ENCODE data around the gene ATP6V1C2.
A peak's percentile ranks its signal among the peaks of the same experiment; 100 is the strongest.

Gene ATP6V1C2

GRCh38 chr2:10786240-10786982 is 65.0 kb downstream of the ATP6V1C2 start:
- Histone ChIP-seq H3K4me3 (ENCODE audit: low read length) (no peak overlapping the region), H3K36me3 (replicated peaks; ENCODE audit: low read depth, low read length) (peaks cover 82% of the 10 kb centered on the region), H3K79me2 (ENCODE audit: low read length) (peaks cover 38% of the 10 kb centered on the region), H3K27ac (ENCODE audit: low read length) (no peak overlapping the region), H3K9ac (ENCODE audit: low read length) (no peak overlapping the region), H3K4me1 (ENCODE audit: low read length) (peaks cover 11% of the 10 kb centered on the region; the same call in 1 of the 2 replicates), H3K4me2 (ENCODE audit: low read length) (no peak overlapping the region), H4K20me1 (ENCODE audit: insufficient read depth, low read length) (peaks cover 38% of the 10 kb centered on the region), H3K9me3 (ENCODE audit: insufficient read depth, low read length) (no peaks in the 10 kb centered on the region), H2AFZ (ENCODE audit: low read depth, low read length) (no peak overlapping the region), H3K27me3 (ENCODE audit: low read depth, low read length) (no peaks in the 10 kb centered on the region)
- no peak for TF ChIP-seq EZH2phosphoT487 (IDR thresholded peaks at IDR 0.05; ENCODE audit: low read depth)
- TF ChIP-seq, protein P1, sequence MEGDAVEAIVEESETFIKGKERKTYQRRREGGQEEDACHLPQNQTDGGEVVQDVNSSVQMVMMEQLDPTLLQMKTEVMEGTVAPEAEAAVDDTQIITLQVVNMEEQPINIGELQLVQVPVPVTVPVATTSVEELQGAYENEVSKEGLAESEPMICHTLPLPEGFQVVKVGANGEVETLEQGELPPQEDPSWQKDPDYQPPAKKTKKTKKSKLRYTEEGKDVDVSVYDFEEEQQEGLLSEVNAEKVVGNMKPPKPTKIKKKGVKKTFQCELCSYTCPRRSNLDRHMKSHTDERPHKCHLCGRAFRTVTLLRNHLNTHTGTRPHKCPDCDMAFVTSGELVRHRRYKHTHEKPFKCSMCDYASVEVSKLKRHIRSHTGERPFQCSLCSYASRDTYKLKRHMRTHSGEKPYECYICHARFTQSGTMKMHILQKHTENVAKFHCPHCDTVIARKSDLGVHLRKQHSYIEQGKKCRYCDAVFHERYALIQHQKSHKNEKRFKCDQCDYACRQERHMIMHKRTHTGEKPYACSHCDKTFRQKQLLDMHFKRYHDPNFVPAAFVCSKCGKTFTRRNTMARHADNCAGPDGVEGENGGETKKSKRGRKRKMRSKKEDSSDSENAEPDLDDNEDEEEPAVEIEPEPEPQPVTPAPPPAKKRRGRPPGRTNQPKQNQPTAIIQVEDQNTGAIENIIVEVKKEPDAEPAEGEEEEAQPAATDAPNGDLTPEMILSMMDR (IDR thresholded peaks at IDR 0.05; ENCODE audit: low read depth, low read length), result no peak

DNA sequence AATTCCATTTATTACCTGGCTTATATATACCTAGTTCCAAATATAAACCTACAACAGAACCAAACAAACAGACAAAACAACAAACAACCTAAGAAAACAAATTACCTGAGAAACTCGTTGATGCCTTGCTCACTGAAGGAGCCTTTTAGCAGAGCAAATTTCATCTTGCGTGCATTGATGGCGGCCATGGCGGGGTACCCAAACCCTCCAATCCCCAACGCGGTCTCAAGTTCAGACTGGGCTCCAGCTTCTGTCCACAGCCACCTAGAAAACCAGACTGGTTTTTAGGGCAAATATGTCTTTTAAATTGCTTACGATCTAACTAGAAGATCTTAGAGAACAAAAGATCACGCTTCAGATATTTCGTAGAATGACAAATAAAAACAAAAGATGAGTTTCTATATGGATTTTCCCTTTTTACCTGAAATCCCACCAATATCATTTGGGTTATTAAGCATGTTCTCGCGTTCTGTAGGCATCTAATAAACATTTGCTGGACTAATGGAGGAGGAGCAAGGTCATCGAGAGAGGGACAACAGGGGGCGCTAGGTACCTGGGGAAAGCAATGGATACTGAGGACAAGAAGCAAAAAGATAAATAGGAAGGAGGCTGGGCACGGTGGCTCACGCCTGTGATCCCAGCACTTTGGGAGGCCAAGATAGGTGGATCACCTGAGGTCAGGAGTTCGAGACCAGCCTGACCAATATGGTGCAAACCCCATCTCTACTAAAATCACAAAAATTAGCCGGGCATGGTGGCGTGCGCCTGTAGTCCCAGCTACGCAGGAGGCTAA is 65.9 kb downstream of the ATP6V1C2 start:
- H3K9me3 ChIP-seq (ENCODE audit: insufficient read depth, low read length), result no peaks in the 10 kb centered on the region
- H2AFZ ChIP-seq (ENCODE audit: low read depth, low read length), result no peak overlapping the region
- H3K4me1 ChIP-seq (ENCODE audit: low read length), result peaks cover 16% of the 10 kb centered on the region; the same call in 1 of the 2 replicates
- H3K79me2 ChIP-seq (ENCODE audit: low read length), result peaks cover 48% of the 10 kb centered on the region
- no peak overlapping the region for H3K4me3 ChIP-seq (ENCODE audit: low read length)
- peaks cover 48% of the 10 kb centered on the region for H4K20me1 ChIP-seq (ENCODE audit: insufficient read depth, low read length)
- H3K4me2 ChIP-seq (ENCODE audit: low read length), result no peak overlapping the region
- H3K27me3 ChIP-seq (ENCODE audit: low read depth, low read length), result no peaks in the 10 kb centered on the region
- no peak overlapping the region for H3K27ac ChIP-seq (ENCODE audit: low read length)
- no peak overlapping the region for H3K9ac ChIP-seq (ENCODE audit: low read length)
- TF ChIP-seq, protein P1 (IDR thresholded peaks at IDR 0.05; ENCODE audit: low read depth, low read length), result peak; percentile 50
- no peak for TF ChIP-seq EZH2phosphoT487 (IDR thresholded peaks at IDR 0.05; ENCODE audit: low read depth)
- H3K36me3 ChIP-seq (replicated peaks; ENCODE audit: low read depth, low read length), result peaks cover 83% of the 10 kb centered on the region

- Histone ChIP-seq H3K9ac (ENCODE audit: low read length) (no peak overlapping the region), H3K36me3 (replicated peaks; ENCODE audit: low read depth, low read length) (peaks cover 84% of the 10 kb centered on the region), H3K9me3 (ENCODE audit: insufficient read depth, low read length) (no peaks in the 10 kb centered on the region), H3K4me1 (ENCODE audit: low read length) (peaks cover 16% of the 10 kb centered on the region; the same call in 1 of the 2 replicates), H3K4me2 (ENCODE audit: low read length) (no peak overlapping the region), H3K79me2 (ENCODE audit: low read length) (peaks cover 57% of the 10 kb centered on the region), H4K20me1 (ENCODE audit: insufficient read depth, low read length) (peaks cover 55% of the 10 kb centered on the region), H3K4me3 (ENCODE audit: low read length) (no peak overlapping the region), H2AFZ (ENCODE audit: low read depth, low read length) (no peak overlapping the region), H3K27ac (ENCODE audit: low read length) (no peak overlapping the region), H3K27me3 (ENCODE audit: low read depth, low read length) (no peaks in the 10 kb centered on the region)
- TF ChIP-seq, protein P1 (IDR thresholded peaks at IDR 0.05; ENCODE audit: low read depth, low read length), result no peak
- no peak for TF ChIP-seq EZH2phosphoT487 (IDR thresholded peaks at IDR 0.05; ENCODE audit: low read depth)
These were observed 67.4 kb downstream of the ATP6V1C2 start for GRCh38 chr2:10788855-10789254.

All from OCI-LY3 (cell line).